ENCODE data around the gene ZW10. TPM values are rescaled to one million over a fixed set of nuclear protein-coding genes. Genes with fewer than 3 reads are reported as not detected.

The ZW10 gene
- total and polyA plus RNA-seq, 2 donors (not counting 1 experiment from before 2014, with no cell fraction given): 4.8 to 11.9 TPM

DNA sequence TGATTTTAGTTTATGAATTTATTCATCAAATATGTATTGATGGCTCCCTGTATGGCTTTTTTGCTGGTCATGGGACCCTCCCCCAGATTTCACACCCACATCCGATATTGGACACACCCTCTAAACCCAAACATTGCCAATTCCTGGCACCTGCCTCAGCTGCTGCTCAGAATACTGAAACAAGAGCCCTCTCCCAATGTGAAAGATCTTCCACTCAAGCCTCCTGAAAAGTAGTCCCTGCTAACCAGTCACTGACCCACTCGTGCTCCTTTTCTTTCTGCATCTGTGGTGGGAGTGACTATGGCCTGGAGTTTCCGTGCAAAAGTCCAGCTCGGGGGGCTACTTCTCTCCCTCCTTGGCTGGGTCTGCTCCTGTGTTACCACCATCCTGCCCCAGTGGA, 6.0 kb upstream of the ZW10 start, which contains the start of gene CLDN25:
Gene CLDN25, plus strand, starts transcription at position 301 of the 400 bp plus-strand sequence. Its CDS starts 0 bp downstream, at position 301.
- POLR2A ChIA-PET: no interaction called here
- H2AFZ ChIP-seq (ENCODE audit: insufficient read depth, low read depth, low read length, poor library complexity, severe bottlenecking): no peak within 1 kb of the TSS
- no peak within 1 kb of the TSS for H3K27ac Mint-ChIP-seq
- no peaks in the 10 kb centered on the region for H4K20me1 ChIP-seq (ENCODE audit: control insufficient read depth, insufficient read depth, low read length, poor library complexity, severe bottlenecking)
- no peak within 1 kb of the TSS for H3K4me2 ChIP-seq (replicated peaks; ENCODE audit: low read depth, low read length, poor library complexity, severe bottlenecking)
- no peaks in the 10 kb centered on the region for H3K9me3 ChIP-seq (ENCODE audit: control extremely low read depth in 1 of 3, control insufficient read depth in 2 of 3, insufficient read depth in 1 of 3, low read length in 2 of 3)
- intact Hi-C loops (cut with micrococcal nuclease): no loop called here
- H3K4me1 Mint-ChIP-seq: peaks cover under 1% of the 10 kb centered on the region
- no peak for ATAC-seq (ENCODE audit: low read depth)
- no peak within 1 kb of the TSS for H3K9ac ChIP-seq (ENCODE audit: low read length)
- peaks cover 0 to 5% (median 1%) of the 10 kb centered on the region in 4 experiments for H3K27me3 ChIP-seq (replicated peaks in 1 of 4; ENCODE audit: control extremely low read depth in 1 of 4, control insufficient read depth in 3 of 4, insufficient read depth in 4 of 4, low read length in 3 of 4)
- peaks cover 40% of the 10 kb centered on the region for H3K27me3 Mint-ChIP-seq
- no peak within 1 kb of the TSS for H3K4me3 Mint-ChIP-seq
- H3K9me3 Mint-ChIP-seq (ENCODE audit: insufficient read depth): no peaks in the 10 kb centered on the region
- WGBS (ENCODE audit: insufficient coverage): 94% methylated on average over 4 of the region's 4 CpGs
- no peaks in the 10 kb centered on the region for H3K36me3 ChIP-seq (replicated peaks in 1 of 2; ENCODE audit: control extremely low read depth in 1 of 2, control insufficient read depth in 1 of 2, extremely low read depth in 1 of 2, insufficient read depth in 2 of 2, low read length in 1 of 2)
- H3K79me2 ChIP-seq (ENCODE audit: control insufficient read depth, insufficient read depth, low read length): peaks cover 1% of the 10 kb centered on the region
- no peak within 1 kb of the TSS for H3K27ac ChIP-seq (ENCODE audit: low read length in 2 of 2)
- TF ChIP-seq, protein P1, sequence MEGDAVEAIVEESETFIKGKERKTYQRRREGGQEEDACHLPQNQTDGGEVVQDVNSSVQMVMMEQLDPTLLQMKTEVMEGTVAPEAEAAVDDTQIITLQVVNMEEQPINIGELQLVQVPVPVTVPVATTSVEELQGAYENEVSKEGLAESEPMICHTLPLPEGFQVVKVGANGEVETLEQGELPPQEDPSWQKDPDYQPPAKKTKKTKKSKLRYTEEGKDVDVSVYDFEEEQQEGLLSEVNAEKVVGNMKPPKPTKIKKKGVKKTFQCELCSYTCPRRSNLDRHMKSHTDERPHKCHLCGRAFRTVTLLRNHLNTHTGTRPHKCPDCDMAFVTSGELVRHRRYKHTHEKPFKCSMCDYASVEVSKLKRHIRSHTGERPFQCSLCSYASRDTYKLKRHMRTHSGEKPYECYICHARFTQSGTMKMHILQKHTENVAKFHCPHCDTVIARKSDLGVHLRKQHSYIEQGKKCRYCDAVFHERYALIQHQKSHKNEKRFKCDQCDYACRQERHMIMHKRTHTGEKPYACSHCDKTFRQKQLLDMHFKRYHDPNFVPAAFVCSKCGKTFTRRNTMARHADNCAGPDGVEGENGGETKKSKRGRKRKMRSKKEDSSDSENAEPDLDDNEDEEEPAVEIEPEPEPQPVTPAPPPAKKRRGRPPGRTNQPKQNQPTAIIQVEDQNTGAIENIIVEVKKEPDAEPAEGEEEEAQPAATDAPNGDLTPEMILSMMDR (IDR thresholded peaks at IDR 0.05): no peak
- TF ChIP-seq EZH2 (IDR thresholded peaks at IDR 0.05; ENCODE audit: borderline replicate concordance, insufficient read depth, low read depth, low read length, poor library complexity, severe bottlenecking): no peak
- H3K4me3 ChIP-seq (ENCODE audit: control extremely low read depth in 1 of 5, extremely low read depth in 1 of 5, insufficient read depth in 1 of 5, low read depth in 2 of 5, low read length in 4 of 5): no peak within 1 kb of the TSS
- CTCF ChIA-PET: no interaction called here
- DNase-seq: no peak
- H3K4me1 ChIP-seq (ENCODE audit: control insufficient read depth in 2 of 2, insufficient read depth in 2 of 2, low read length in 2 of 2): no peaks in the 10 kb centered on the region

GRCh38 chr11:113778111-113778910, 4.8 kb upstream of the ZW10 start:
- ATAC-seq (ENCODE audit: low read depth) (no peak), DNase-seq (no peak)
- TF ChIP-seq, protein P1 (IDR thresholded peaks at IDR 0.05): no peak
- no peak for TF ChIP-seq EZH2 (IDR thresholded peaks at IDR 0.05; ENCODE audit: borderline replicate concordance, insufficient read depth, low read depth, low read length, poor library complexity, severe bottlenecking)
- H3K4me3 ChIP-seq (ENCODE audit: control extremely low read depth in 1 of 5, extremely low read depth in 1 of 5, insufficient read depth in 1 of 5, low read depth in 2 of 5, low read length in 4 of 5): no peak overlapping the region
- peaks cover 0 to under 1% of the 10 kb centered on the region in 2 donors for H3K4me1 ChIP-seq (ENCODE audit: control insufficient read depth in 2 of 2, insufficient read depth in 2 of 2, low read length in 2 of 2)
- Mint-ChIP-seq H3K27me3 (peaks cover 34% of the 10 kb centered on the region), H3K4me1 (peaks cover 8% of the 10 kb centered on the region), H3K27ac (no peak overlapping the region), H3K4me3 (no peak overlapping the region), H3K9me3 (ENCODE audit: insufficient read depth) (no peaks in the 10 kb centered on the region)
- ChIA-PET CTCF (interaction anchor here (0.6 kb wide), 1 partner anchor 16 kb away, joined by 3 read pairs; no protein-coding TSS in a partner anchor), POLR2A (no interaction called here)
- H3K9ac ChIP-seq (ENCODE audit: low read length): no peak overlapping the region
- H2AFZ ChIP-seq (ENCODE audit: insufficient read depth, low read depth, low read length, poor library complexity, severe bottlenecking): no peak overlapping the region
- no peaks in the 10 kb centered on the region for H3K9me3 ChIP-seq (ENCODE audit: control extremely low read depth in 1 of 3, control insufficient read depth in 2 of 3, insufficient read depth in 1 of 3, low read length in 2 of 3)
- intact Hi-C loops (cut with micrococcal nuclease): no loop called here
- no peak overlapping the region for H3K27ac ChIP-seq (ENCODE audit: low read length in 2 of 2)
- H3K36me3 ChIP-seq (replicated peaks in 1 of 2; ENCODE audit: control extremely low read depth in 1 of 2, control insufficient read depth in 1 of 2, extremely low read depth in 1 of 2, insufficient read depth in 2 of 2, low read length in 1 of 2): no peaks in the 10 kb centered on the region
- H4K20me1 ChIP-seq (ENCODE audit: control insufficient read depth, insufficient read depth, low read length, poor library complexity, severe bottlenecking): no peaks in the 10 kb centered on the region
- peaks cover 0 to 5% (median 1%) of the 10 kb centered on the region in 4 experiments for H3K27me3 ChIP-seq (replicated peaks in 1 of 4; ENCODE audit: control extremely low read depth in 1 of 4, control insufficient read depth in 3 of 4, insufficient read depth in 4 of 4, low read length in 3 of 4)
- H3K79me2 ChIP-seq (ENCODE audit: control insufficient read depth, insufficient read depth, low read length): peaks cover 7% of the 10 kb centered on the region
- WGBS (ENCODE audit: insufficient coverage): 45% methylated on average over 6 of the region's 11 CpGs
- no peak overlapping the region for H3K4me2 ChIP-seq (replicated peaks; ENCODE audit: low read depth, low read length, poor library complexity, severe bottlenecking)
